A549 (cell line): Measurements from ENCODE around the gene CUL3. TPM values are rescaled to one million over a fixed set of nuclear protein-coding genes. Genes with fewer than 3 reads are reported as not detected.

Experiments used
- ATAC-seq, 2 experiments: fragments of 200-7000 bp in 1 of 2; fragments of >200 bp in 1 of 2; cut with Nextera tagmentation in 1 of 2; cut with Tn5 transposase in 1 of 2; 3 replicates each; pipeline versions ENCODE4 v1.8.0 to v1.9.1; 2018 to 2020; ENCODE audit warnings: mild to moderate bottlenecking in 1 of 2, moderate library complexity in 1 of 2
- CTCF ChIA-PET: fragments of 300-600 bp; sonication (Branson Sonifier 250); formaldehyde crosslinking; extraction: SDS; loops from one replicate; lab custom pipeline; 2021; ENCODE audit warnings: antibody characterized with exemption, inconsistent platforms; lab: Yijun Ruan, JAX
- POLR2A ChIA-PET: fragments of 350-600 bp; formaldehyde crosslinking; extraction: SDS; loops from one replicate; lab custom pipeline; 2021; ENCODE audit warnings: antibody characterized with exemption, inconsistent platforms; lab: Yijun Ruan, JAX
- DNase-seq, 2 experiments: peaks; one replicate each; pipeline versions ENCODE4 v3.0.0 to v3.0.0-alpha.2; 2011 to 2016; ENCODE audit warnings: low read depth in 1 of 2, low spot score in 1 of 2
- FAIRE-seq: peaks from 2 replicates; lab custom pipeline; 2011; peaks lifted over from hg19 to GRCh38; lab: Jason Lieb, UNC
- H3K27ac ChIP-seq, 2 experiments: fragments of >200 bp; sonication (Bioruptor Twin); formaldehyde crosslinking; 3 replicates each; pipeline ENCODE4 v1.5.1; 2016 to 2017
- H3K4me1 ChIP-seq: fragments of >200 bp; sonication (Bioruptor Twin); formaldehyde crosslinking; 3 replicates; pipeline ENCODE4 v1.6.1; 2016
- H3K4me2 ChIP-seq: fragments of >200 bp; sonication (Bioruptor Twin); formaldehyde crosslinking; 3 replicates; pipeline ENCODE4 v1.6.1; 2016
- H3K4me3 ChIP-seq: fragments of >200 bp; sonication (Bioruptor Twin); formaldehyde crosslinking; 3 replicates; pipeline ENCODE4 v1.5.1; 2016
- H3K9me3 ChIP-seq: fragments of >200 bp; sonication (Bioruptor Twin); formaldehyde crosslinking; 3 replicates; pipeline ENCODE4 v1.6.1; 2016
- BCL3 ChIP-seq: fragments of >200 bp; sonication (Bioruptor Twin); formaldehyde crosslinking; IDR thresholded peaks from 3 replicates; pipeline ENCODE4 v1.6.1; 2016
- BHLHE40 ChIP-seq: IDR thresholded peaks from 2 replicates; pipeline ENCODE4 v1.6.1; 2012; ENCODE audit warnings: low read depth, low read length, inconsistent platforms
- CBX2 ChIP-seq: fragments of 200-600 bp; sonication (generic); IDR thresholded peaks from 2 replicates; pipeline ENCODE4 v1.6.1; 2016; ENCODE audit warnings: low read depth, mild to moderate bottlenecking, borderline replicate concordance
- CBX8 ChIP-seq: fragments of 200-600 bp; sonication (generic); IDR thresholded peaks from 2 replicates; pipeline ENCODE4 v1.6.1; 2016
- CHD2 ChIP-seq: fragments of 150-350 bp; IDR thresholded peaks from 2 replicates; pipeline ENCODE4 v1.6.1; 2014; ENCODE audit warnings: low read length; ENCODE audit not compliant: partially characterized antibody
- CHD4 ChIP-seq: fragments of 200-600 bp; sonication (generic); IDR thresholded peaks from 2 replicates; pipeline ENCODE4 v1.6.1; 2016; ENCODE audit warnings: antibody characterized with exemption, mild to moderate bottlenecking, borderline replicate concordance
- EHF ChIP-seq: fragments of 250-450 bp; sonication (Bioruptor Pico); IDR thresholded peaks from 2 replicates; pipeline ENCODE4 v1.5.0; 2020; ENCODE audit warnings: mild to moderate bottlenecking
- EHMT2 ChIP-seq: fragments of 200-600 bp; sonication (generic); IDR thresholded peaks from 2 replicates; pipeline ENCODE4 v1.6.1; 2016; ENCODE audit warnings: antibody characterized with exemption, low read depth, mild to moderate bottlenecking, moderate library complexity
- ELK1 ChIP-seq: fragments of 150-350 bp; IDR thresholded peaks from 2 replicates; pipeline ENCODE4 v1.6.1; 2014; ENCODE audit warnings: low read depth, mild to moderate bottlenecking, low read length
- EP300 ChIP-seq, 2 experiments: fragments of >200 bp; sonication (Bioruptor Twin); formaldehyde crosslinking; IDR thresholded peaks; 2 replicates in 1 of 2; 3 replicates in 1 of 2; pipeline ENCODE4 v1.6.1; 2016 to 2017
- FOSB ChIP-seq: fragments of 250-450 bp; sonication (Bioruptor Pico); IDR thresholded peaks from 2 replicates; pipeline ENCODE4 v1.5.0; 2020; ENCODE audit warnings: mild to moderate bottlenecking, moderate library complexity
- HMGXB4 ChIP-seq: fragments of 250-450 bp; sonication (Bioruptor Pico); IDR thresholded peaks from 2 replicates; pipeline ENCODE4 v1.5.0; 2021; ENCODE audit warnings: mild to moderate bottlenecking, moderate library complexity, borderline replicate concordance
- HOXB13 ChIP-seq: fragments of 250-450 bp; sonication (Bioruptor Pico); IDR thresholded peaks from 2 replicates; pipeline ENCODE4 v1.5.0; 2020; ENCODE audit warnings: low read depth, mild to moderate bottlenecking, moderate library complexity
- HOXB5 ChIP-seq: fragments of 250-450 bp; sonication (Bioruptor Pico); IDR thresholded peaks from 2 replicates; pipeline ENCODE4 v1.5.0; 2020; ENCODE audit warnings: mild to moderate bottlenecking, moderate library complexity
- KDM5A ChIP-seq: fragments of 200-600 bp; sonication (generic); IDR thresholded peaks from 2 replicates; pipeline ENCODE4 v1.6.1; 2016; ENCODE audit warnings: antibody characterized with exemption, mild to moderate bottlenecking
- MAX ChIP-seq: IDR thresholded peaks from 2 replicates; pipeline ENCODE4 v1.6.1; 2012
- MAZ ChIP-seq: fragments of 150-350 bp; IDR thresholded peaks from 2 replicates; pipeline ENCODE4 v1.6.1; 2014; ENCODE audit warnings: antibody characterized with exemption, low read depth, low read length, borderline replicate concordance
- NPAS2 ChIP-seq: fragments of 250-450 bp; sonication (Bioruptor Pico); IDR thresholded peaks from 2 replicates; pipeline ENCODE4 v1.8.0; 2022; ENCODE audit warnings: mild to moderate bottlenecking, moderate library complexity, borderline replicate concordance
- POLR2A ChIP-seq: IDR thresholded peaks from 2 replicates; pipeline ENCODE4 v1.6.1; 2012; ENCODE audit warnings: mild to moderate bottlenecking, low read length
- RCOR1 ChIP-seq: fragments of 150-350 bp; IDR thresholded peaks from 2 replicates; pipeline ENCODE4 v1.6.1; 2014; ENCODE audit warnings: antibody characterized with exemption, low read length, low read depth
- SMC3 ChIP-seq: fragments of >200 bp; sonication (Bioruptor Twin); formaldehyde crosslinking; IDR thresholded peaks from 3 replicates; pipeline ENCODE4 v1.6.1; 2018; ENCODE audit warnings: inconsistent platforms
- ZFP36 ChIP-seq: fragments of 450-650 bp; IDR thresholded peaks from 2 replicates; pipeline ENCODE4 v1.6.1; 2014; ENCODE audit warnings: borderline replicate concordance; ENCODE audit not compliant: partially characterized antibody
- ZNF302 ChIP-seq: fragments of 250-450 bp; sonication (Bioruptor Pico); IDR thresholded peaks from 2 replicates; pipeline ENCODE4 v1.9.0; 2021; ENCODE audit warnings: inconsistent platforms, mild to moderate bottlenecking, moderate library complexity
- WGBS: methylation state at CpG from one replicate; pipeline ENCODE4 v1.1.6; 2017; ENCODE audit errors: missing lambda C conversion rate; 5-methylcytosine and 5-hydroxymethylcytosine counted together
- polyA plus RNA-seq, 4 experiments: library from polyadenylated mRNA; depleted of rRNA in 3 of 4; stranded (reverse); fragments of >200 nt; fragmentation: RNase III in 1 of 4; extraction: RNeasy Plus Mini Kit Qiagen cat#74134 plus additional on column Dnase treatment in 1 of 4; gene quantifications; 2 replicates in 3 of 4; 3 replicates in 1 of 4; pipeline ENCODE4 v1.2.3, GENCODE V29; 2011 to 2017
- TF ChIP-seq, protein P1 (sequence below): fragments of 450-650 bp; IDR thresholded peaks from 2 replicates; pipeline ENCODE4 v1.6.1; 2014; ENCODE audit warnings: antibody characterized with exemption

CUL3 gene
- polyA plus RNA-seq, 2 of the 4 experiments (the other 2 are of a cell fraction) = 70.5 to 73.9 TPM

- TF ChIP-seq SMC3 (no peak), BCL3 (no peak), HOXB5 (CRISPR knock-in tag) (no peak)
- DNase-seq = no peak
- no peak for ATAC-seq
- ChIA-PET POLR2A (no interaction called here), CTCF (no interaction called here)
- 86% methylated on average over 5 of the region's 5 CpGs for WGBS
- FAIRE-seq = no peak
- no peak overlapping the region for H3K4me2 ChIP-seq
- no peaks in the 10 kb centered on the region for H3K9me3 ChIP-seq
- H3K4me3 ChIP-seq = no peak overlapping the region
- H3K27ac ChIP-seq = no peak overlapping the region
- H3K4me1 ChIP-seq = peaks cover 7% of the 10 kb centered on the region; the same call in 1 of the 3 replicates
Measured at GRCh38 chr2:224444021-224444420, 141.1 kb downstream of the CUL3 start.

DNA sequence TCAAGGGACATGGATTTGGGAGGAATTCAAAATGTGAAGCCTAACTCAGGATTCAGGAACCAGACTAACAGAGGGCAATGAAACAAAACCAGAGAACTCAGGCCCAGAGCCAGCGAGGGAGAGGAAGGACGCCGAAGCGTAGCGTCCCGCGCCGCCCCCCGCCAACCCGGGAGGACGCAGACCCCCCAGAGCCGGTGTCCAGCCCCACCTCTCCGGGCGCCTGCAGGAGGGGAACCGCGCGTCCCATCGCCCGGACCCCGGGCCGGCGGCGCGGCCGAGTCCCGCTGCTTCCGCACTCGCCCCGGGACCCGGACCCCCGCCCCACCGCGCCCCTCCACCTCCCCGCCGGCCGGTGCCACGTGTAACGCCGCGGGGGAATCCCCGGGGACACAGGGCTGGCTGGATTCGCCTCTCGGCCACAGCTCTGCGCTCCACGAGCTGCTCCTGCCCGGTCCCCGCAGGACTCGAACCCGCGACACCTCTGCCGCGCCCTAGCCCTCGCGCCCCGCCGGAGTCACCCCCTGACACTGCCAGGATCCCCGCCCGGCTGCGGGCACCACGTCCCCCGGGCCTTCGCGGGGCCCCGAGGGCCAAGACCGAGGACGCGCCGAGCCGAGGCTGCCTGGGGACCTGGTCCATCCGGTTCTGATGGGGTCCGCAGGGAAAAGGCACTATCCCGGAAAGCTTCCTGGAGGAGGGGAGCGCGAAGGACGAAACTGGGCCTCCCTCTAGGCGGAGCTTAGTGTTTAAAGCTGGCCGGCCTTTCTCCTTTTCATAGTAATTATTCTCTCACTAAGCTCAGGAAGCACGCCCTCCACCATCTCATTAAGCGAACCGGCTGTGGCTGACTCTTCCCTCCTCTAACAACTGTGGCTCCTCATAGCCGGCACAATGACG lies 142.8 kb downstream of the CUL3 start:
- ChIA-PET POLR2A (interaction anchor here (1.4 kb wide), 1 partner anchor 43 kb away, joined by 5 read pairs; no protein-coding TSS in a partner anchor), CTCF (interaction anchor here (0.5 kb wide), 1 partner anchor 22 kb away, joined by 4 read pairs; no protein-coding TSS in a partner anchor)
- no peak for DNase-seq
- Histone ChIP-seq H3K4me2 (peak overlapping the region; percentile 96), H3K9me3 (no peaks in the 10 kb centered on the region), H3K4me3 (peak overlapping the region; percentile 63), H3K4me1 (0 out of 3 replicates have a peak, but pooled peaks cover 7% of the 10 kb centered on the region), H3K27ac (peak overlapping the region; percentile 72 to 88)
- FAIRE-seq = no peak
- ATAC-seq = peak; percentile 43 to 70; a peak in 5 of 6 replicates
- whole genome bisulfite sequencing = 49% methylated on average over 26 of the region's 82 CpGs
- peak; percentile 13 for TF ChIP-seq ZFP36
- no peak for TF ChIP-seq CBX8

DNA sequence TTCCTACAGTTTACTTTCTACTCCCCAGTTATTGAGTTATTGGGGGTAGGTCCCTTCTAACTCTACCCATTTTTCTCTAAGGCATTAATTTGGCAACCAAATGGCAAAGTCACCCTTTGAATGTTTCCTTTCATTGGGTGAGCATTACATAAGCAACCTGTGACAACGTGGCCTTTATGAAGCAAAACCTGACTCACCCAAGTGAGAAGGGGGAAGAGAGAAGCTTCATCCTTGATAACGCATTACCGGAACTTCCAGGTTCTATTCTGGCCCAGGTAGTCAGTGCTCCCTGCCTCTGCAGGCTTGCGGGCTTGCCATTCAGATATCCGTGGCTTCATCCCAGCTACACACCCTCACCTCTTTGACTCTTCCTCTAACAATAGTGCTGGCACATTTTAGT lies 144.2 kb downstream of the CUL3 start:
- Histone ChIP-seq H3K4me1 (0 out of 3 replicates have a peak, but pooled peaks cover 10% of the 10 kb centered on the region), H3K27ac (no peak overlapping the region), H3K9me3 (no peaks in the 10 kb centered on the region), H3K4me2 (no peak overlapping the region), H3K4me3 (no peak overlapping the region)
- ChIA-PET CTCF (interaction anchor here (1.1 kb wide), 1 partner anchor 24 kb away, joined by 3 read pairs; no protein-coding TSS in a partner anchor), POLR2A (no interaction called here)
- no peak for TF ChIP-seq EHMT2
- TF ChIP-seq POLR2A = no peak
- TF ChIP-seq CBX2 = no peak
- no peak for TF ChIP-seq BHLHE40
- WGBS = 85% methylated on average over 5 of the region's 5 CpGs
- no peak for DNase-seq
- no peak for ATAC-seq
- FAIRE-seq = no peak

DNA sequence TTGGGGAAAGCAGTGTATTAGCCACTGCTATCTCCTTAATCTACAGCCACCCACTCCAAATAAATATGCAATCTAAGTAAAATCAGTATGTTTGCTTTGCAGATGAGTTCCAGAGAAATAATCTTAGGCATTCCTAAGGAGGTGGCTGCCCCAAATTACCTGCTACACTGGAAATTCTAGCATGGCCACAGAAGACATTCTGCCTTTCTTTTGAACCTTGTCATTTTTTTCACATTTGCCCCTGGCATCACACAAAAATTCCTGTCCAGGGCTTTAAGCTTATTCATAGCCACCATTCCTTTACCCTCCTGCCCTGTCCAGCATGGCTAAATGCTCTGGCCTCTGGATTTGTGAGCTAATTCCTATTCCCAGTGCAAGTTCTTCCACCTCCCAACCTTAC lies 146.4 kb downstream of the CUL3 start:
- CTCF ChIA-PET = interaction anchor here (1.2 kb wide), 1 partner anchor 212 kb away, joined by 3 read pairs; no protein-coding TSS in a partner anchor
- no peak for FAIRE-seq
- DNase-seq = no peak
- TF ChIP-seq NPAS2 (CRISPR knock-in tag) (no peak), KDM5A (no peak), FOSB (no peak), EHF (no peak), CHD4 (no peak), HOXB13 (CRISPR knock-in tag) (no peak), HMGXB4 (no peak), CHD2 (no peak), ZNF302 (CRISPR knock-in tag) (no peak), MAX (no peak), MAZ (no peak), CBX8 (no peak), RCOR1 (no peak), ELK1 (no peak), EP300 (IDR thresholded peaks at IDR 0.05) (no peak)
- TF ChIP-seq, protein P1, sequence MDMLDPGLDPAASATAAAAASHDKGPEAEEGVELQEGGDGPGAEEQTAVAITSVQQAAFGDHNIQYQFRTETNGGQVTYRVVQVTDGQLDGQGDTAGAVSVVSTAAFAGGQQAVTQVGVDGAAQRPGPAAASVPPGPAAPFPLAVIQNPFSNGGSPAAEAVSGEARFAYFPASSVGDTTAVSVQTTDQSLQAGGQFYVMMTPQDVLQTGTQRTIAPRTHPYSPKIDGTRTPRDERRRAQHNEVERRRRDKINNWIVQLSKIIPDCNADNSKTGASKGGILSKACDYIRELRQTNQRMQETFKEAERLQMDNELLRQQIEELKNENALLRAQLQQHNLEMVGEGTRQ = no peak
- TF ChIP-seq, all 56 proteins: peak for 0
- POLR2A ChIA-PET = no interaction called here
- H3K4me3 ChIP-seq = no peak overlapping the region
- ATAC-seq = no peak
- no peak overlapping the region for H3K4me2 ChIP-seq
- no peak overlapping the region for H3K27ac ChIP-seq
- H3K4me1 ChIP-seq = 0 out of 3 replicates have a peak, but pooled peaks cover 10% of the 10 kb centered on the region
- no peaks in the 10 kb centered on the region for H3K9me3 ChIP-seq
